Thoracic aorta endothelial cell (primary cell): ENCODE measurements around the gene RPL14. TPM values are rescaled to one million over a fixed set of nuclear protein-coding genes. Genes with fewer than 3 reads are reported as not detected.

ENCODE experiments used
- small RNA-seq: library from RNA; depleted of rRNA; stranded (forward); fragments of <200 nt; gene quantifications from one replicate; pipeline ENCODE3, GENCODE V24; 2012
- total RNA-seq: library from RNA; depleted of rRNA; stranded (reverse); fragments of >200 nt; gene quantifications from 2 replicates; pipeline ENCODE4 v1.2.3, GENCODE V29; 2012

Gene RPL14
- total RNA-seq: 428 and 613 TPM in 2 replicates

DNA sequence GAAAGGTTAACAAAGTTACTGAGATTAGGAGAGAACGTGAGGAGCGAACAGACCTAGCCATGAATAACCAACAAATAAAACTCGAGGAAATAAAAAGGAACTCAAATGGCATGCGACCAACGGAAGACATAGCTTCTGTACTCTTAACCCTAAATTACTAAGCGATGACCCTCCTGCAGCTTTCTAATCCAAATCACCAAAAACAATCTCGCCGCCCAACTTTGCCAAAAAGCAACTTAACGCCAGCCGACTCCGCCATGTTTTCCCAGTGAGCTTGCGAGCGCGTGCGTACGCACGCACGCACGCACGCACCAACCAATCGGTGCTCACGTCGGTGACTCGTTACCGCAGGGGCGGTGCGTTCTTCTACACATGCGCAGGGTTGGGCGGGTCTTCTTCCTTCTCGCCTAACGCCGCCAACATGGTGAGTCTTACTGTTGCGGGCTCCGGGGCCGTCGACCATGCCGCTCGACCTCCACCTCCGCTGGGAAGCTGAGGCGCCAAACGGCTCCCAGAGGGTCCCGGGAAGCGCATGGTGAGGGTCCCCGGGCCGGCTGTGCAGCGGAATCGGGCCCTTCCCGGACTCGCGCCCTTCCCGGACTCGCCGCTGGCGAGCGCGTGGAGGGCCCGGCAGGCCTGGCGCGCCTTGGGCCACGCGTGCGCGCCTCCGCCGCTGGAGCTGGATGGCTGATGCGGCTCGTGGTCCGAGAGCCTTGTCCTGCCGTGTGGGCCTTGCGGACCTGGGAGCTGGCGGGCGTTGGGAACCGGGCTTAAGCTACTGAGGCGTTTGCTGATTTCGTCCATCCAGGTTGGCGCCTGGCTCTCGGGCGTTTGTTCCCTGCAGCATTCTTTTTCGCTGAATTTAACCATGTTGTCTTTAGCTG is at the start of gene RPL14:
Gene RPL14, plus strand, starts transcription at position 400 of the 884 bp plus-strand sequence. Its CDS starts 133 bp downstream, at position 533.

GRCh38 chr3:40476478-40477470 is 19.6 kb downstream of the RPL14 start, which contains the start of gene ZNF619:
TSS of gene ZNF619 (plus strand) at chr3:40477122. CDS start at chr3:40477980, 858 bp downstream.

GRCh38 chr3:40505599-40506462 is 48.7 kb downstream of the RPL14 start, which contains the start of gene ZNF620:
TSS of gene ZNF620 (plus strand) at chr3:40506039. CDS start at chr3:40506353, 314 bp downstream.

Small RNAs within 50 kb of the gene (small RNA-seq; reads per million reads assigned to genes)
- gene RNU5B-2P: 0.35 reads per million

Other genes starting within 250 kb of the RPL14 start
- 26.1 and 28.9 TPM in 2 replicates for gene EIF1B, start 147.6 kb upstream of the RPL14 start, total RNA-seq
- 0.07 and 0.13 TPM in 2 replicates for gene ENTPD3, start 70.2 kb upstream of the RPL14 start, total RNA-seq
- 6.1 and 8.8 TPM in 2 replicates for gene ZNF619, start 19.8 kb downstream of the RPL14 start, total RNA-seq
- 5.6 and 7.0 TPM in 2 replicates for gene ZNF620, start 48.7 kb downstream of the RPL14 start, total RNA-seq
- gene ZNF621, start 67.6 kb downstream of the RPL14 start, total RNA-seq: 21.5 and 22.5 TPM in 2 replicates